GM12878 (cell line): ENCODE measurements around the gene IL33. TPM values are rescaled to one million over a fixed set of nuclear protein-coding genes. Genes with fewer than 3 reads are reported as not detected.

Source experiments
- ATAC-seq: fragments of 200-7000 bp; cut with Tn5 transposase; 3 replicates; pipeline ENCODE4 v1.9.1; 2020; ENCODE audit warnings: mild to moderate bottlenecking, moderate library complexity
- BruUV-seq: library from RNA; stranded (reverse); fragments of 400-500 nt; replicated peaks from 2 replicates; lab custom pipeline; 2021; lab: Mats Ljungman, UMichigan
- CTCF ChIA-PET: fragments of 300-600 bp; sonication (Branson Sonifier 250); formaldehyde crosslinking; extraction: SDS; loops from one replicate; lab custom pipeline; 2021; ENCODE audit warnings: inconsistent platforms; lab: Yijun Ruan, JAX
- POLR2A ChIA-PET: fragments of 350-600 bp; formaldehyde crosslinking; extraction: SDS; loops from one replicate; lab custom pipeline; 2021; ENCODE audit warnings: inconsistent platforms; lab: Charles Lee
- RAD21 ChIA-PET: fragments of 300-600 bp; sonication (Branson Sonifier 250); formaldehyde crosslinking; loops from one replicate; lab custom pipeline; 2023; ENCODE audit warnings: antibody characterized with exemption; ENCODE audit not compliant: unreplicated experiment; lab: Charles Lee
- SMC1A ChIA-PET: fragments of 300-600 bp; sonication (Branson Sonifier 250); formaldehyde crosslinking; loops from one replicate; lab custom pipeline; 2023; ENCODE audit not compliant: unreplicated experiment, uncharacterized antibody; lab: Charles Lee
- DNase-seq: peaks from one replicate; pipeline ENCODE4 v3.0.0-alpha.2; 2011; ENCODE audit warnings: low read depth, low spot score
- FAIRE-seq: peaks from 3 replicates; lab custom pipeline; 2011; peaks lifted over from hg19 to GRCh38; lab: Jason Lieb, UNC
- H2AFZ ChIP-seq: 2 replicates; pipeline ENCODE4 v1.6.0; 2011; ENCODE audit warnings: low read depth, low read length, control low read depth; ENCODE audit not compliant: control insufficient read depth
- H3K27ac ChIP-seq: 2 replicates; pipeline ENCODE4 v1.5.1; 2011; ENCODE audit warnings: control low read depth; ENCODE audit not compliant: control insufficient read depth, insufficient read depth
- H3K27me3 ChIP-seq, 2 experiments: replicated peaks in 1 of 2; 2 replicates each; pipeline versions ENCODE4 v1.6.0 to v1.6.1; 2011; ENCODE audit warnings: low read length in 1 of 2; ENCODE audit not compliant: control insufficient read depth in 2 of 2, insufficient read depth in 2 of 2
- H3K36me3 ChIP-seq, 2 experiments: 2 replicates each; pipeline ENCODE4 v1.5.1; 2011; ENCODE audit warnings: low read length in 1 of 2; ENCODE audit not compliant: control insufficient read depth in 2 of 2, insufficient read depth in 2 of 2
- H3K4me1 ChIP-seq: 2 replicates; pipeline ENCODE4 v1.6.1; 2011; ENCODE audit warnings: mild to moderate bottlenecking, low read length, moderate library complexity, mixed read lengths; ENCODE audit not compliant: control insufficient read depth, insufficient read depth
- H3K4me2 ChIP-seq: 2 replicates; pipeline ENCODE4 v1.6.0; 2011; ENCODE audit warnings: control low read depth; ENCODE audit not compliant: control insufficient read depth, insufficient read depth
- H3K4me3 ChIP-seq: fragments of 200-600 bp; sonication (generic); 2 replicates; pipeline ENCODE4 v1.5.1; 2016
- H3K79me2 ChIP-seq: 2 replicates; pipeline ENCODE4 v1.6.0; 2011; ENCODE audit warnings: low read length; ENCODE audit not compliant: control insufficient read depth, insufficient read depth
- H3K9ac ChIP-seq: 2 replicates; pipeline ENCODE4 v1.8.0; 2011; ENCODE audit warnings: low read length, control low read depth, mixed read lengths; ENCODE audit not compliant: control insufficient read depth, insufficient read depth
- H3K9me3 ChIP-seq: replicated peaks from 3 replicates; pipeline ENCODE4 v1.5.1; 2011; ENCODE audit warnings: mild to moderate bottlenecking, low read length; ENCODE audit not compliant: control insufficient read depth, insufficient read depth
- H4K20me1 ChIP-seq: 2 replicates; pipeline ENCODE4 v1.6.0; 2011; ENCODE audit not compliant: control insufficient read depth, insufficient read depth
- FOXK2 ChIP-seq: fragments of 450-650 bp; IDR thresholded peaks from 2 replicates; pipeline ENCODE4 v1.6.1; 2017; ENCODE audit warnings: mild to moderate bottlenecking, moderate library complexity
- FOXM1 ChIP-seq: IDR thresholded peaks from 2 replicates; pipeline ENCODE4 v1.6.1; 2012; ENCODE audit warnings: low read depth, mild to moderate bottlenecking, inconsistent platforms, low read length, moderate library complexity
- IKZF2 ChIP-seq, 2 experiments: fragments of 450-650 bp; IDR thresholded peaks; 2 replicates each; pipeline ENCODE4 v1.6.1; 2017; ENCODE audit warnings: mild to moderate bottlenecking in 2 of 2, moderate library complexity in 2 of 2
- RAD21 ChIP-seq: IDR thresholded peaks from 2 replicates; pipeline ENCODE4 v1.6.1; 2011; ENCODE audit warnings: mild to moderate bottlenecking, low read depth, low read length, moderate library complexity; ENCODE audit not compliant: insufficient read depth
- SMC3 ChIP-seq: IDR thresholded peaks from 2 replicates; pipeline ENCODE4 v1.6.1; 2011; ENCODE audit warnings: low read length, improper control_type of control experiment, borderline replicate concordance
- TCF7 ChIP-seq: IDR thresholded peaks from 2 replicates; pipeline ENCODE4 v1.6.1; 2014; ENCODE audit warnings: antibody characterized with exemption, borderline replicate concordance
- WGBS: methylation state at CpG from one replicate; pipeline ENCODE4 v1.1.6; 2016; ENCODE audit warnings: low lambda C conversion rate; ENCODE audit not compliant: insufficient replicate concordance, insufficient coverage; ENCODE audit errors: missing lambda C conversion rate; 5-methylcytosine and 5-hydroxymethylcytosine counted together
- in situ Hi-C: fragments of 300-500 bp; cut with MboI; formaldehyde crosslinking; loops from 9 replicates; pipeline ENCODE4 v1.14.3; 2018; ENCODE audit warnings: mixed read lengths
- intact Hi-C: fragments of 100-400 bp; cut with micrococcal nuclease; formaldehyde crosslinking; loops from one replicate; pipeline ENCODE4 v1.14.2; 2022; ENCODE audit not compliant: unreplicated experiment
- polyA plus RNA-seq, 11 experiments: library from polyadenylated mRNA; depleted of rRNA in 4 of 11; unstranded in 6 of 11; stranded (reverse) in 5 of 11; fragments of >200 nt; fragmentation: Nextera tagmentation in 4 of 11; fragmentation: Illumina TruSeq in 1 of 11; extraction: Ambion mirVana in 4 of 11; extraction: Trizol in 1 of 11; gene quantifications; 1 replicate in 1 of 11; 2 replicates in 10 of 11; pipeline versions ENCODE4 v1.2.1 to v1.2.3, GENCODE V29; 2011 to 2016; ENCODE audit warnings: inconsistent platforms in 2 of 11, missing spikeins in 2 of 11, low read depth in 1 of 11
- total RNA-seq, 4 experiments: library from RNA; depleted of rRNA in 3 of 4; stranded (reverse); fragments of >200 nt in 3 of 4; fragmentation: Illumina TruSeq in 1 of 4; extraction: Trizol in 1 of 4; gene quantifications; 2 replicates each; pipeline versions ENCODE4 v1.2.1 to v1.2.3, GENCODE V29; 2013 to 2021
- TF ChIP-seq, protein P1 (sequence below), 3 experiments: IDR thresholded peaks in 2 of 3; conservative IDR thresholded peaks in 1 of 3; 2 replicates each; pipeline ENCODE4 v1.5.1; 2011; ENCODE audit warnings: low read depth in 3 of 3, low read length in 3 of 3, mild to moderate bottlenecking in 3 of 3, control low read depth in 2 of 3, moderate library complexity in 2 of 3, inconsistent platforms in 1 of 3, mixed read lengths in 1 of 3; ENCODE audit not compliant: control insufficient read depth in 2 of 3, insufficient read depth in 1 of 3; ENCODE audit errors: extremely low read depth in 1 of 3

IL33 gene
- total and polyA plus RNA-seq, 10 of the 15 experiments (the other 5 are each of a cell fraction or from before 2014, with no cell fraction given): not detected

DNA sequence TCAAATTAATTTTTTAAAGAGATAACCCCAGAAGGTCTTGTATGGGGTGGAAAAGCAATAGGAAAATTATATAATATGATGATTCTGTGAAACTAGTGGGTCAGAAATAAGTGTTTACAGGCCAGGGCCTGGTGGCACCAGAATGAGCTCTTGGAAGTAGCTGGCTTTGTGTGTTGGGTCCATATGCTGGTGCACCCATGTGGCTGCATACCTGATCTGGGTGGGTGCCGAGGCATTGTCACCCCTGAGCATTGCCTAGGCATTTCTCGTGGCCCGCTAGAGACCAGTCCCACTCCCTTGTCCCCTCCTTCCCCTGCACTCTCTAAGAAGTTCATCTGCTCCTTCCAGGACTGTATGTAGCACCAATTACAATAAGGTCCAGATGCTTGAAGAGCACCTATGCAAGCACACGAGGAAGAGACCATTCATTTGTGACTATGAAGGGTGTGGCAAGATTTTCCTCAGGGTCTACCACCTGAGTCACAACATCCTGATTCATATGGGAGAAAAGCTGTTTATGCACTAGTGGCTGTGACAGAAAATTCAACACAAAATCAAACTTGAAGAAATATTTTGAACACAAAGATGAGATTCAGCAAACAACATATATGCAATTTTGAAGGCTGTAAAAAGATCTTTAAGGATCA, 19.8 kb upstream of the IL33 start:
- no peak for ATAC-seq
- in situ Hi-C loops (no loop called here), intact Hi-C loops (loop anchor here (5.0 kb wide), 1 partner anchor 111 kb away; no protein-coding TSS in a partner anchor)
- H3K4me1 ChIP-seq: peaks cover 4% of the 10 kb centered on the region; the same call in 1 of the 2 replicates
- H3K9me3 ChIP-seq: no peaks in the 10 kb centered on the region
- no peaks in the 10 kb centered on the region; a peak in 1 of 4 replicates for H3K27me3 ChIP-seq
- H3K36me3 ChIP-seq: no peaks in the 10 kb centered on the region
- no peak overlapping the region for H3K4me2 ChIP-seq
- TF ChIP-seq RAD21: no peak
- no peaks in the 10 kb centered on the region for H3K79me2 ChIP-seq
- no peaks in the 10 kb centered on the region for H4K20me1 ChIP-seq
- no peak for FAIRE-seq
- H3K27ac ChIP-seq: no peak overlapping the region
- RAD21 ChIA-PET: no interaction called here
- CTCF ChIA-PET: interaction anchor here (0.7 to 4.5 kb wide), 5 partner anchors 11 to 157 kb away, joined by 3 to 29 read pairs (median 4); no protein-coding TSS in a partner anchor
- no peak overlapping the region for H3K9ac ChIP-seq
- POLR2A ChIA-PET: no interaction called here
- no peak overlapping the region for H2AFZ ChIP-seq
- no peak overlapping the region for H3K4me3 ChIP-seq
- WGBS: 48% methylated on average over 4 of the region's 4 CpGs
- no TSS peak for BruUV-seq
- DNase-seq: no peak
- SMC1A ChIA-PET: interaction anchor here (1.1 kb wide), 1 partner anchor 7 kb away, joined by 4 read pairs; no protein-coding TSS in a partner anchor

DNA sequence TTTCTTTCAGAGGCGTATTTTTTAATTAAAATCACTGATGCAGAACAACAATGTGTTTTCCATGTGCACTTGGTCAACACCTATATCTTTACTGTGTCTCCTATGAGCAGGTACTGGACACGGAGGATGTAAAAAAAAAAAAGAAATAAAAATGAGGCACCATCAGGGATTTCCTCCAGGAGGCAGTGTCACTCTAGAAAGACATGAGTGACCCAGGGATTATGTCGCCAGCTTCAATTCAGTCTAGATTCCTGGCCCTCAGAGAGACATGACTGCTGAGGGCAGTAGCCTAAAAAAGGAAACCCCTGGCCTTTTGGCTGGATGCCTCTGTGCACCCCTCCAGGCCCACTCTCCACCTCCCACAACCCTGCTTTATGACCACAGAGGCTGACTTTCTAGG, 18.3 kb upstream of the IL33 start:
- ChIA-PET SMC1A (interaction anchor here (1.1 to 2.1 kb wide), 4 partner anchors 9 to 109 kb away, joined by 4 to 8 read pairs (median 4); no protein-coding TSS in a partner anchor), RAD21 (interaction anchor here (1.4 to 1.8 kb wide), 2 partner anchors 10 to 109 kb away, joined by 4 to 5 read pairs; no protein-coding TSS in a partner anchor), POLR2A (interaction anchor here (1.3 kb wide), 1 partner anchor 13 kb away, joined by 4 read pairs; no protein-coding TSS in a partner anchor), CTCF (interaction anchor here (0.6 to 4.5 kb wide), 5 partner anchors 12 to 1901 kb away, joined by 3 to 29 read pairs (median 5); no protein-coding TSS in a partner anchor)
- FAIRE-seq (peak; percentile 23), ATAC-seq (peak; percentile 47), DNase-seq (no peak)
- WGBS: 17% methylated on average over 3 of the region's 3 CpGs
- Histone ChIP-seq H3K36me3 (no peaks in the 10 kb centered on the region), H3K4me2 (no peak overlapping the region), H3K4me3 (no peak overlapping the region), H3K79me2 (no peaks in the 10 kb centered on the region), H3K27me3 (no peaks in the 10 kb centered on the region; a peak in 1 of 4 replicates), H3K27ac (no peak overlapping the region), H2AFZ (peak overlapping the region; percentile 53; the same call in 1 of the 2 replicates), H3K9ac (no peak overlapping the region), H4K20me1 (no peaks in the 10 kb centered on the region), H3K9me3 (no peaks in the 10 kb centered on the region), H3K4me1 (peaks cover 4% of the 10 kb centered on the region; the same call in 1 of the 2 replicates)
- intact Hi-C loops (loop anchor here (5.0 kb wide), 1 partner anchor 110 kb away; no protein-coding TSS in a partner anchor), in situ Hi-C loops (no loop called here)
- no peak for TF ChIP-seq FOXM1
- TF ChIP-seq, protein P1, sequence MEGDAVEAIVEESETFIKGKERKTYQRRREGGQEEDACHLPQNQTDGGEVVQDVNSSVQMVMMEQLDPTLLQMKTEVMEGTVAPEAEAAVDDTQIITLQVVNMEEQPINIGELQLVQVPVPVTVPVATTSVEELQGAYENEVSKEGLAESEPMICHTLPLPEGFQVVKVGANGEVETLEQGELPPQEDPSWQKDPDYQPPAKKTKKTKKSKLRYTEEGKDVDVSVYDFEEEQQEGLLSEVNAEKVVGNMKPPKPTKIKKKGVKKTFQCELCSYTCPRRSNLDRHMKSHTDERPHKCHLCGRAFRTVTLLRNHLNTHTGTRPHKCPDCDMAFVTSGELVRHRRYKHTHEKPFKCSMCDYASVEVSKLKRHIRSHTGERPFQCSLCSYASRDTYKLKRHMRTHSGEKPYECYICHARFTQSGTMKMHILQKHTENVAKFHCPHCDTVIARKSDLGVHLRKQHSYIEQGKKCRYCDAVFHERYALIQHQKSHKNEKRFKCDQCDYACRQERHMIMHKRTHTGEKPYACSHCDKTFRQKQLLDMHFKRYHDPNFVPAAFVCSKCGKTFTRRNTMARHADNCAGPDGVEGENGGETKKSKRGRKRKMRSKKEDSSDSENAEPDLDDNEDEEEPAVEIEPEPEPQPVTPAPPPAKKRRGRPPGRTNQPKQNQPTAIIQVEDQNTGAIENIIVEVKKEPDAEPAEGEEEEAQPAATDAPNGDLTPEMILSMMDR (IDR thresholded peaks at IDR 0.05 in 2 of 3, conservative IDR thresholded peaks at IDR 0.05 in 1 of 3; ENCODE audit: control insufficient read depth in 2 of 3, extremely low read depth in 1 of 3, insufficient read depth in 1 of 3, low read depth in 3 of 3, low read length in 3 of 3): peak; percentile 18 to 28 (median 23); a peak in 3 of 6 replicates
- no peak for TF ChIP-seq FOXK2
- peak; percentile 57 for TF ChIP-seq RAD21
- TF ChIP-seq SMC3: peak; percentile 41
- no peak for TF ChIP-seq IKZF2 (IDR thresholded peaks at IDR 0.05)
- TF ChIP-seq TCF7: no peak
- BruUV-seq: no TSS peak
